ENCODE data around the gene CAPN5. TPM values are rescaled to one million over a fixed set of nuclear protein-coding genes. Genes with fewer than 3 reads are reported as not detected.

The CAPN5 gene
- total RNA-seq, 1 donor from 2014 or later = 18.3 TPM

DNA sequence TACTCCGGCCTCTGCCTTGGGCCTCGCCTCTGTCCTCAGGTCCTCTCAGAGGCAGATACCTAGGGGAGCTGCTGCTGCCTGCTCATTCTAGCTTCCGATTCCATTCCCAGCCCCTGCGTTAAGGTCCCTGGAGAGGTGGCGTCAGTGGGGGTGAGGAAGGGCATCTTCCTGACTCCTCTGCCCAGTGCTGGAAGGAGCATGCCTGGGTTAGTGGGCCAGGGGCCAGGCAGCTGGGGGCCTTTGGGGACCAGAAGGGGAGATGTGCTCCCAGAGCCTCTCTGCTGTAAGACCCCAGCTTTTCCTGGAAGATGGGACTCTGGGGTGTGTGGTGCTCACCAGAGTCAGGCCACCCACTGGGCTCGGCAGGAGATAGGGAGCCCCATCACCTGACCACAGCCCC, 57.7 kb downstream of the CAPN5 start:
- peaks cover 18% of the 10 kb centered on the region for H3K36me3 Mint-ChIP-seq
- H3K9me3 Mint-ChIP-seq = no peaks in the 10 kb centered on the region
- DNase-seq (ENCODE audit: low spot score in 2 of 2, unreplicated experiment in 2 of 2) = no peak
- no peak overlapping the region for H3K27ac Mint-ChIP-seq
- H3K4me1 Mint-ChIP-seq = peaks cover 22% of the 10 kb centered on the region
- no peaks in the 10 kb centered on the region for H3K27me3 Mint-ChIP-seq (ENCODE audit: low read depth)
- TF ChIP-seq, protein P1, sequence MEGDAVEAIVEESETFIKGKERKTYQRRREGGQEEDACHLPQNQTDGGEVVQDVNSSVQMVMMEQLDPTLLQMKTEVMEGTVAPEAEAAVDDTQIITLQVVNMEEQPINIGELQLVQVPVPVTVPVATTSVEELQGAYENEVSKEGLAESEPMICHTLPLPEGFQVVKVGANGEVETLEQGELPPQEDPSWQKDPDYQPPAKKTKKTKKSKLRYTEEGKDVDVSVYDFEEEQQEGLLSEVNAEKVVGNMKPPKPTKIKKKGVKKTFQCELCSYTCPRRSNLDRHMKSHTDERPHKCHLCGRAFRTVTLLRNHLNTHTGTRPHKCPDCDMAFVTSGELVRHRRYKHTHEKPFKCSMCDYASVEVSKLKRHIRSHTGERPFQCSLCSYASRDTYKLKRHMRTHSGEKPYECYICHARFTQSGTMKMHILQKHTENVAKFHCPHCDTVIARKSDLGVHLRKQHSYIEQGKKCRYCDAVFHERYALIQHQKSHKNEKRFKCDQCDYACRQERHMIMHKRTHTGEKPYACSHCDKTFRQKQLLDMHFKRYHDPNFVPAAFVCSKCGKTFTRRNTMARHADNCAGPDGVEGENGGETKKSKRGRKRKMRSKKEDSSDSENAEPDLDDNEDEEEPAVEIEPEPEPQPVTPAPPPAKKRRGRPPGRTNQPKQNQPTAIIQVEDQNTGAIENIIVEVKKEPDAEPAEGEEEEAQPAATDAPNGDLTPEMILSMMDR (IDR thresholded peaks at IDR 0.05; ENCODE audit: unreplicated experiment) = no peak
- H3K4me3 Mint-ChIP-seq = no peak overlapping the region

DNA sequence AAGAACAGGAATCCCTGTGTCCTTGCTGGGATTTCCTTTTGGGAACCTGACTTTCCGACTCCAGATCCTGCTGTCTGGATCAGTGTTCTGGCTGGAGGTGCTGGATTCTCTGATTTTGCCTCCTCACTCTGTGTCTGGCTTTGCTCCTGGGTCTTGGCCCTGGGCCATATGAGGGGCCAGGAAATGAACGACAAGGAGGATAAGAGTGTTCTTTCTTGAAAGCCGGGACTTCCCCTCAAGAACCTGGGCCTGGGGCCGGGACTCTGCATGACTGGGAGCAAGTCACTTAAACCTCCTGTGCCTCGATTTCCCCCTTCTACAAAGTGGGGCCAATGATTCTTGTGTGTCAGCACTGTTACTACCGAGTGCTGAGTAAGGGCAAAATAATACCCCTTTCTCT, 58.4 kb downstream of the CAPN5 start:
- Mint-ChIP-seq H3K9me3 (no peaks in the 10 kb centered on the region), H3K27ac (peak overlapping the region; percentile 71), H3K27me3 (ENCODE audit: low read depth) (no peaks in the 10 kb centered on the region), H3K36me3 (peaks cover 18% of the 10 kb centered on the region), H3K4me3 (no peak overlapping the region), H3K4me1 (peaks cover 22% of the 10 kb centered on the region)
- TF ChIP-seq, protein P1 (IDR thresholded peaks at IDR 0.05; ENCODE audit: unreplicated experiment) = no peak
- DNase-seq (ENCODE audit: low spot score in 2 of 2, unreplicated experiment in 2 of 2) = no peak

DNA sequence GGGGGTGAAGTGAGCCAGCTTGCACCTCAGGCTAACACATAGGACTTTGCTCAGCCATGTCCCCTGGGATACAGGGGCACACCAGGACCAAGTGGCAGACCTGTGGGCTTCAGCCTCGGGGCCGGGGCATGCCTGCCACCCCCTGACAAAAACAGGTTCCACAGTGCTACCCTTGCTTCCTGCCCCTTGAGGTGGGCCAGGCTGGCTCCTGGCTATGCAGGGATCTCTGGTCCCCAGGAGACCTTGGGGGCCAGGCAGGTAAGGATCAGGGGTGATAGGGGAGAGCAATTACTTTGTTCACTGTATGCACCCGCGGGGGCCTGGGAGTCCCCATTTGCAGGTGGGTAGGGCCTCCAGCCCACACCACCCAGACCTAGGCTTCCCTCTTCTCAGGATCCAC, 58.9 kb downstream of the CAPN5 start:
- Mint-ChIP-seq H3K27me3 (ENCODE audit: low read depth) (no peaks in the 10 kb centered on the region), H3K27ac (no peak overlapping the region), H3K4me3 (no peak overlapping the region), H3K36me3 (peaks cover 13% of the 10 kb centered on the region), H3K4me1 (peaks cover 22% of the 10 kb centered on the region), H3K9me3 (no peaks in the 10 kb centered on the region)
- no peak for DNase-seq (ENCODE audit: low spot score in 2 of 2, unreplicated experiment in 2 of 2)
- TF ChIP-seq, protein P1 (IDR thresholded peaks at IDR 0.05; ENCODE audit: unreplicated experiment) = no peak

DNA sequence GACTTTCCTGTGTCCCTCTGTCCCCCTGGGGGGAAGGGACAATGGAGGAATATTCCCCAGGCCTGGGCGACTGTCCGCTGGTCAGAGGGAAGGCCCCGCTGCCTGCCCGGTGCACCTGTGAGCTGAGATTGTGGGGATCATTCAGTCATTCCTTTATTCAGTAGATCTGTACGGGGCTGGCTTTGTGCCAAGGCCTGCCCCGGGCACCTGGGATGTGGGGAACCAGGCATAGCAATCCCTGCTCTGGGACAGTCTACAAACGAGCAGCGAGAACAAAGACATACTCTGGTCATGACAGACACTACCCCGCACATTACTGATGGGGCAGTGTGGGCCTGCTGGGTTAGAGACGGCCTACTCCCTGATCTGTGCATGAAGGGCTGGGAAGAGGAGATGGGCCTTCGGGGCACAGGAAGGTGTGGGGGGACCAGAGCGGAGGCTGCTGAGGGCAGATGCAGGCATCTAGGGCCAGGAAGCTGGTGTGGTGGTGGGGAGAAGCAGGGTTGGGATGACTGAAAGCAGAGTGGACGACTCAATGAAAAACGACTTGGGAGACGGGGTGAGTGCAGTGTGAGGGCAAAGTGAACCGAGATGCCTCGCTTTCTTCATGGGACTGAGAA, 59.5 kb downstream of the CAPN5 start:
- H3K4me1 Mint-ChIP-seq = peaks cover 24% of the 10 kb centered on the region
- peaks cover 9% of the 10 kb centered on the region for H3K36me3 Mint-ChIP-seq
- DNase-seq (ENCODE audit: low spot score in 2 of 2, unreplicated experiment in 2 of 2) = no peak
- H3K4me3 Mint-ChIP-seq = peak overlapping the region; percentile 55
- no peaks in the 10 kb centered on the region for H3K9me3 Mint-ChIP-seq
- no peaks in the 10 kb centered on the region for H3K27me3 Mint-ChIP-seq (ENCODE audit: low read depth)
- TF ChIP-seq, protein P1 (IDR thresholded peaks at IDR 0.05; ENCODE audit: unreplicated experiment) = no peak
- H3K27ac Mint-ChIP-seq = no peak overlapping the region

DNA sequence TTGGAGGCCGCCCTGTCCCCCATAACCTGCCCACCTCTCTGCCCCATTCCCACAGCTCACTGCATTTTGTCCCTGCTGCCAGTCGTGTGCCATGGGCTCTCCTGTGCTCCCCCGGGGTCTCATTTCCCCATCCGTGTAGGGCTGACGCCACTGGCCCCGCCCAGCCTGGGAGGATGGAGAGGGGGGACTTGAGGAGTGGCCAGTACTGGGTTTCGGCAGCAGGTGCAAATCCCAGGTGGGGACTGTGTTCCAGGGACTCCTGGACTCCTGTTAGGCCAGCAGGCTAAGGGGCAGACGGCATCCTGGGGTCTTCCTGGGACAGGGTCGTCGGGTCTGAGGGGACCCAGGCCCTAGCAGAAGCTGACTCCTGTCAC, 60.1 kb downstream of the CAPN5 start:
- H3K9me3 Mint-ChIP-seq = no peaks in the 10 kb centered on the region
- peaks cover 9% of the 10 kb centered on the region for H3K36me3 Mint-ChIP-seq
- H3K27me3 Mint-ChIP-seq (ENCODE audit: low read depth) = no peaks in the 10 kb centered on the region
- H3K4me3 Mint-ChIP-seq = peak overlapping the region; percentile 64
- H3K4me1 Mint-ChIP-seq = peaks cover 25% of the 10 kb centered on the region
- no peak for DNase-seq (ENCODE audit: low spot score in 2 of 2, unreplicated experiment in 2 of 2)
- TF ChIP-seq, protein P1 (IDR thresholded peaks at IDR 0.05; ENCODE audit: unreplicated experiment) = no peak
- no peak overlapping the region for H3K27ac Mint-ChIP-seq
